ENCODE measurements around the gene ZNF207.

- TF ChIP-seq POLR2A (IDR thresholded peaks at IDR 0.05) (no peak), CTCF (IDR thresholded peaks at IDR 0.05) (no peak)
Measured at GRCh38 chr17:32314636-32315035, 35.3 kb upstream of the ZNF207 start.
